WTC11 (cell line): Measurements from ENCODE around the gene WDR19. TPM values are rescaled to one million over a fixed set of nuclear protein-coding genes. Genes with fewer than 3 reads are reported as not detected.

Experiments
- ATAC-seq: fragments of 200-7000 bp; cut with Tn5 transposase; 2 replicates; pipeline ENCODE4 v1.10.0; 2021; ENCODE audit warnings: mild to moderate bottlenecking, moderate library complexity
- CTCF ChIA-PET: fragments of 300-600 bp; sonication (Branson Sonifier 250); formaldehyde crosslinking; loops from one replicate; lab custom pipeline; 2021; ENCODE audit warnings: antibody characterized with exemption; lab: Charles Lee
- POLR2A ChIA-PET: fragments of 350-600 bp; sonication (Branson Sonifier 250); formaldehyde crosslinking; loops from one replicate; lab custom pipeline; 2021; ENCODE audit warnings: antibody characterized with exemption; lab: Charles Lee
- DNase-seq: peaks from one replicate; pipeline ENCODE4 v3.0.0; 2021; ENCODE audit warnings: low spot score
- H3K27ac Mint-ChIP-seq: 2 replicates; pipeline ENCODE4 v1.8.0; 2021; ENCODE audit warnings: mixed read lengths
- H3K27me3 Mint-ChIP-seq: 2 replicates; pipeline ENCODE4 v1.8.0; 2021; ENCODE audit warnings: low read depth, mild to moderate bottlenecking, moderate library complexity, mixed read lengths
- H3K36me3 Mint-ChIP-seq: 2 replicates; pipeline ENCODE4 v1.8.0; 2021; ENCODE audit warnings: mixed read lengths
- H3K4me1 Mint-ChIP-seq: 2 replicates; pipeline ENCODE4 v1.8.0; 2022; ENCODE audit warnings: mixed read lengths
- H3K4me3 Mint-ChIP-seq: 2 replicates; pipeline ENCODE4 v1.8.0; 2021; ENCODE audit warnings: mild to moderate bottlenecking, moderate library complexity, mixed read lengths
- H3K9me3 Mint-ChIP-seq: 2 replicates; pipeline ENCODE4 v1.8.0; 2021; ENCODE audit warnings: mixed read lengths
- CDX4 ChIP-seq: fragments of 250-450 bp; sonication (Bioruptor Pico); IDR thresholded peaks from 2 replicates; pipeline ENCODE4 v1.9.0; 2021; ENCODE audit warnings: moderate library complexity, mild to moderate bottlenecking, inconsistent platforms, borderline replicate concordance
- CREB1 ChIP-seq: sonication (generic); formaldehyde crosslinking; IDR thresholded peaks from 2 replicates; pipeline ENCODE4 v1.8.0; 2023; ENCODE audit warnings: mild to moderate bottlenecking, missing genetic modification reagents
- CREM ChIP-seq: sonication (generic); formaldehyde crosslinking; IDR thresholded peaks from 2 replicates; pipeline ENCODE4 v1.8.1; 2022; ENCODE audit warnings: mild to moderate bottlenecking, missing genetic modification reagents, moderate library complexity
- EMX1 ChIP-seq: fragments of 250-450 bp; sonication (Bioruptor Pico); IDR thresholded peaks from 2 replicates; pipeline ENCODE4 v1.8.0; 2021; ENCODE audit warnings: mild to moderate bottlenecking
- FOXP1 ChIP-seq: sonication (generic); formaldehyde crosslinking; IDR thresholded peaks from 2 replicates; pipeline ENCODE4 v1.8.0; 2022; ENCODE audit warnings: missing genetic modification reagents, mild to moderate bottlenecking, moderate library complexity, borderline replicate concordance
- GABPB1 ChIP-seq: sonication (generic); formaldehyde crosslinking; IDR thresholded peaks from 2 replicates; pipeline ENCODE4 v1.8.1; 2023; ENCODE audit warnings: mild to moderate bottlenecking, missing genetic modification reagents
- GRHL2 ChIP-seq: fragments of 250-450 bp; sonication (Bioruptor Pico); IDR thresholded peaks from 2 replicates; pipeline ENCODE4 v1.8.0; 2022; ENCODE audit warnings: mild to moderate bottlenecking, moderate library complexity; ENCODE audit not compliant: insufficient replicate concordance, severe bottlenecking
- IRF2 ChIP-seq: sonication (generic); formaldehyde crosslinking; IDR thresholded peaks from 2 replicates; pipeline ENCODE4 v1.8.0; 2022; ENCODE audit warnings: low read depth, missing genetic modification reagents, borderline replicate concordance
- MYBL2 ChIP-seq: sonication (generic); formaldehyde crosslinking; IDR thresholded peaks from 2 replicates; pipeline ENCODE4 v1.8.1; 2023; ENCODE audit warnings: mild to moderate bottlenecking, moderate library complexity, missing genetic modification reagents
- NFATC4 ChIP-seq: fragments of 250-450 bp; sonication (Bioruptor Pico); IDR thresholded peaks from 2 replicates; pipeline ENCODE4 v1.9.0; 2021; ENCODE audit warnings: mild to moderate bottlenecking
- PRDM15 ChIP-seq: sonication (generic); formaldehyde crosslinking; IDR thresholded peaks from 2 replicates; pipeline ENCODE4 v1.8.0; 2022; ENCODE audit warnings: missing genetic modification reagents
- SMAD3 ChIP-seq: sonication (generic); formaldehyde crosslinking; IDR thresholded peaks from 2 replicates; pipeline ENCODE4 v1.8.0; 2022; ENCODE audit warnings: missing genetic modification reagents, mild to moderate bottlenecking, borderline replicate concordance
- ZBTB21 ChIP-seq: sonication (generic); formaldehyde crosslinking; IDR thresholded peaks from 2 replicates; pipeline ENCODE4 v1.8.1; 2023; ENCODE audit warnings: mild to moderate bottlenecking, missing genetic modification reagents, borderline replicate concordance
- ZMAT4 ChIP-seq: fragments of 250-450 bp; sonication (Bioruptor Pico); IDR thresholded peaks from 2 replicates; pipeline ENCODE4 v1.9.0; 2021; ENCODE audit warnings: mild to moderate bottlenecking
- ZNF219 ChIP-seq: sonication (generic); formaldehyde crosslinking; IDR thresholded peaks from 2 replicates; pipeline ENCODE4 v1.8.0; 2023; ENCODE audit warnings: missing genetic modification reagents, mild to moderate bottlenecking, borderline replicate concordance
- ZNF263 ChIP-seq: sonication (generic); formaldehyde crosslinking; IDR thresholded peaks from 2 replicates; pipeline ENCODE4 v1.8.1; 2022; ENCODE audit warnings: low read depth, mild to moderate bottlenecking, moderate library complexity, missing genetic modification reagents
- ZNF416 ChIP-seq: fragments of 250-450 bp; sonication (Bioruptor Pico); IDR thresholded peaks from 2 replicates; pipeline ENCODE4 v1.9.0; 2021; ENCODE audit warnings: mild to moderate bottlenecking, inconsistent platforms
- total RNA-seq: library from RNA; stranded (reverse); gene quantifications from 3 replicates; pipeline ENCODE4 v1.2.3, GENCODE V29; 2021
- TF ChIP-seq, protein P1 (sequence below): sonication (generic); formaldehyde crosslinking; IDR thresholded peaks from 2 replicates; pipeline ENCODE4 v1.8.1; 2023; ENCODE audit warnings: mild to moderate bottlenecking, missing genetic modification reagents, moderate library complexity
- TF ChIP-seq, protein P2 (sequence below): sonication (generic); formaldehyde crosslinking; IDR thresholded peaks from 2 replicates; pipeline ENCODE4 v1.8.0; 2022; ENCODE audit warnings: mild to moderate bottlenecking, missing genetic modification reagents
- TF ChIP-seq, protein P3 (sequence below): sonication (generic); formaldehyde crosslinking; conservative IDR thresholded peaks from 2 replicates; pipeline ENCODE4 v1.8.1; 2022; ENCODE audit warnings: mild to moderate bottlenecking, missing genetic modification reagents
- TF ChIP-seq, protein P4 (sequence below): fragments of 200-600 bp; IDR thresholded peaks from 2 replicates; pipeline ENCODE4 v1.8.0; 2022; ENCODE audit warnings: antibody characterized with exemption
- TF ChIP-seq, protein P5 (sequence below): sonication (generic); formaldehyde crosslinking; IDR thresholded peaks from 2 replicates; pipeline ENCODE4 v1.8.1; 2023; ENCODE audit warnings: mild to moderate bottlenecking, missing genetic modification reagents, moderate library complexity
- TF ChIP-seq, protein P6 (sequence below): sonication (generic); formaldehyde crosslinking; IDR thresholded peaks from 2 replicates; pipeline ENCODE4 v1.8.1; 2023; ENCODE audit warnings: mild to moderate bottlenecking, missing genetic modification reagents, borderline replicate concordance

The WDR19 gene
- total RNA-seq, 1 experiment from 2014 or later: 23.3 TPM

DNA sequence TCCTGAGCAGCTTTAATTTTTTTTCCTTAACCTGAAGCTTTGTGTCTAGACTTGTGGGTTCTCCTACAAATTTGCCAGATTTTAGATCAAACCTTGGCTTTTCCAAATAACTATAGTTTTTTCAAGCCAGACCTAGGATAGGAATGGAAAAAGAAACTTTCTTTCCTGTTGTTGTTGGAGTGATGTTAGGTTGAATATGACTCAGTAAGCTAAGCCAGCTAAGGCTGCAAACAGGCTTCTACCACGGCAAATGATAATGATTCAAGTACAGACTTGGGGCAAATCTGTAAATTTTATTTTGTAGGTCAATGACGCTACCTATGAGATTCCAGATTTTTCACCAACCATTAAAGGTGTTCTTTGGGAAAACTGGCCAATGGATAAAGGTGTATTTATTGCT is 45.6 kb downstream of the WDR19 start:
- DNase-seq: no peak
- POLR2A ChIA-PET: no interaction called here
- TF ChIP-seq CREM (CRISPR knock-in tag) (no peak), SMAD3 (CRISPR knock-in tag) (no peak), EMX1 (CRISPR knock-in tag) (no peak), IRF2 (no peak), CREB1 (no peak)
- TF ChIP-seq, protein P1, sequence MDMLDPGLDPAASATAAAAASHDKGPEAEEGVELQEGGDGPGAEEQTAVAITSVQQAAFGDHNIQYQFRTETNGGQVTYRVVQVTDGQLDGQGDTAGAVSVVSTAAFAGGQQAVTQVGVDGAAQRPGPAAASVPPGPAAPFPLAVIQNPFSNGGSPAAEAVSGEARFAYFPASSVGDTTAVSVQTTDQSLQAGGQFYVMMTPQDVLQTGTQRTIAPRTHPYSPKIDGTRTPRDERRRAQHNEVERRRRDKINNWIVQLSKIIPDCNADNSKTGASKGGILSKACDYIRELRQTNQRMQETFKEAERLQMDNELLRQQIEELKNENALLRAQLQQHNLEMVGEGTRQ (CRISPR knock-in tag): no peak
- ATAC-seq: no peak
- Mint-ChIP-seq H3K27ac (no peak overlapping the region), H3K9me3 (no peaks in the 10 kb centered on the region), H3K36me3 (no peaks in the 10 kb centered on the region), H3K27me3 (no peaks in the 10 kb centered on the region), H3K4me1 (no peaks in the 10 kb centered on the region), H3K4me3 (no peak overlapping the region)
- CTCF ChIA-PET: interaction anchor here (0.5 kb wide), 1 partner anchor 198 kb away, joined by 3 read pairs; no protein-coding TSS in a partner anchor

- ChIA-PET POLR2A (no interaction called here), CTCF (no interaction called here)
- DNase-seq (no peak), ATAC-seq (no peak)
- Mint-ChIP-seq H3K4me1 (no peaks in the 10 kb centered on the region), H3K9me3 (no peaks in the 10 kb centered on the region), H3K36me3 (no peaks in the 10 kb centered on the region), H3K27me3 (no peaks in the 10 kb centered on the region), H3K27ac (no peak overlapping the region), H3K4me3 (no peak overlapping the region)
- TF ChIP-seq, protein P2, sequence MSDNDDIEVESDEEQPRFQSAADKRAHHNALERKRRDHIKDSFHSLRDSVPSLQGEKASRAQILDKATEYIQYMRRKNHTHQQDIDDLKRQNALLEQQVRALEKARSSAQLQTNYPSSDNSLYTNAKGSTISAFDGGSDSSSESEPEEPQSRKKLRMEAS: no peak
- TF ChIP-seq, protein P3, sequence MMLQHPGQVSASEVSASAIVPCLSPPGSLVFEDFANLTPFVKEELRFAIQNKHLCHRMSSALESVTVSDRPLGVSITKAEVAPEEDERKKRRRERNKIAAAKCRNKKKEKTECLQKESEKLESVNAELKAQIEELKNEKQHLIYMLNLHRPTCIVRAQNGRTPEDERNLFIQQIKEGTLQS (CRISPR knock-in tag): no peak
- TF ChIP-seq ZNF263 (no peak), ZBTB21 (no peak), ZMAT4 (CRISPR knock-in tag) (no peak), GABPB1 (CRISPR knock-in tag) (no peak), ZNF416 (no peak), PRDM15 (CRISPR knock-in tag) (no peak), NFATC4 (CRISPR knock-in tag) (no peak), FOXP1 (CRISPR knock-in tag) (no peak), ZNF219 (CRISPR knock-in tag) (no peak), CDX4 (CRISPR knock-in tag) (no peak), GRHL2 (CRISPR knock-in tag) (no peak), MYBL2 (CRISPR knock-in tag) (no peak)
- TF ChIP-seq, protein P4, sequence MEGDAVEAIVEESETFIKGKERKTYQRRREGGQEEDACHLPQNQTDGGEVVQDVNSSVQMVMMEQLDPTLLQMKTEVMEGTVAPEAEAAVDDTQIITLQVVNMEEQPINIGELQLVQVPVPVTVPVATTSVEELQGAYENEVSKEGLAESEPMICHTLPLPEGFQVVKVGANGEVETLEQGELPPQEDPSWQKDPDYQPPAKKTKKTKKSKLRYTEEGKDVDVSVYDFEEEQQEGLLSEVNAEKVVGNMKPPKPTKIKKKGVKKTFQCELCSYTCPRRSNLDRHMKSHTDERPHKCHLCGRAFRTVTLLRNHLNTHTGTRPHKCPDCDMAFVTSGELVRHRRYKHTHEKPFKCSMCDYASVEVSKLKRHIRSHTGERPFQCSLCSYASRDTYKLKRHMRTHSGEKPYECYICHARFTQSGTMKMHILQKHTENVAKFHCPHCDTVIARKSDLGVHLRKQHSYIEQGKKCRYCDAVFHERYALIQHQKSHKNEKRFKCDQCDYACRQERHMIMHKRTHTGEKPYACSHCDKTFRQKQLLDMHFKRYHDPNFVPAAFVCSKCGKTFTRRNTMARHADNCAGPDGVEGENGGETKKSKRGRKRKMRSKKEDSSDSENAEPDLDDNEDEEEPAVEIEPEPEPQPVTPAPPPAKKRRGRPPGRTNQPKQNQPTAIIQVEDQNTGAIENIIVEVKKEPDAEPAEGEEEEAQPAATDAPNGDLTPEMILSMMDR: no peak
- TF ChIP-seq, protein P5, sequence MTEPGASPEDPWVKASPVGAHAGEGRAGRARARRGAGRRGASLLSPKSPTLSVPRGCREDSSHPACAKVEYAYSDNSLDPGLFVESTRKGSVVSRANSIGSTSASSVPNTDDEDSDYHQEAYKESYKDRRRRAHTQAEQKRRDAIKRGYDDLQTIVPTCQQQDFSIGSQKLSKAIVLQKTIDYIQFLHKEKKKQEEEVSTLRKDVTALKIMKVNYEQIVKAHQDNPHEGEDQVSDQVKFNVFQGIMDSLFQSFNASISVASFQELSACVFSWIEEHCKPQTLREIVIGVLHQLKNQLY (CRISPR knock-in tag): no peak
- TF ChIP-seq, protein P6, sequence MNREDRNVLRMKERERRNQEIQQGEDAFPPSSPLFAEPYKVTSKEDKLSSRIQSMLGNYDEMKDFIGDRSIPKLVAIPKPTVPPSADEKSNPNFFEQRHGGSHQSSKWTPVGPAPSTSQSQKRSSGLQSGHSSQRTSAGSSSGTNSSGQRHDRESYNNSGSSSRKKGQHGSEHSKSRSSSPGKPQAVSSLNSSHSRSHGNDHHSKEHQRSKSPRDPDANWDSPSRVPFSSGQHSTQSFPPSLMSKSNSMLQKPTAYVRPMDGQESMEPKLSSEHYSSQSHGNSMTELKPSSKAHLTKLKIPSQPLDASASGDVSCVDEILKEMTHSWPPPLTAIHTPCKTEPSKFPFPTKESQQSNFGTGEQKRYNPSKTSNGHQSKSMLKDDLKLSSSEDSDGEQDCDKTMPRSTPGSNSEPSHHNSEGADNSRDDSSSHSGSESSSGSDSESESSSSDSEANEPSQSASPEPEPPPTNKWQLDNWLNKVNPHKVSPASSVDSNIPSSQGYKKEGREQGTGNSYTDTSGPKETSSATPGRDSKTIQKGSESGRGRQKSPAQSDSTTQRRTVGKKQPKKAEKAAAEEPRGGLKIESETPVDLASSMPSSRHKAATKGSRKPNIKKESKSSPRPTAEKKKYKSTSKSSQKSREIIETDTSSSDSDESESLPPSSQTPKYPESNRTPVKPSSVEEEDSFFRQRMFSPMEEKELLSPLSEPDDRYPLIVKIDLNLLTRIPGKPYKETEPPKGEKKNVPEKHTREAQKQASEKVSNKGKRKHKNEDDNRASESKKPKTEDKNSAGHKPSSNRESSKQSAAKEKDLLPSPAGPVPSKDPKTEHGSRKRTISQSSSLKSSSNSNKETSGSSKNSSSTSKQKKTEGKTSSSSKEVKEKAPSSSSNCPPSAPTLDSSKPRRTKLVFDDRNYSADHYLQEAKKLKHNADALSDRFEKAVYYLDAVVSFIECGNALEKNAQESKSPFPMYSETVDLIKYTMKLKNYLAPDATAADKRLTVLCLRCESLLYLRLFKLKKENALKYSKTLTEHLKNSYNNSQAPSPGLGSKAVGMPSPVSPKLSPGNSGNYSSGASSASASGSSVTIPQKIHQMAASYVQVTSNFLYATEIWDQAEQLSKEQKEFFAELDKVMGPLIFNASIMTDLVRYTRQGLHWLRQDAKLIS (CRISPR knock-in tag): no peak
Measured at GRCh38 chr4:39228377-39228776, 46.0 kb downstream of the WDR19 start.
